NT2/D1 (cell line): ENCODE measurements around the gene MGAT5.

Experiments used
- SUZ12 ChIP-seq: IDR thresholded peaks from 2 replicates; pipeline ENCODE4 v1.6.1; 2011; ENCODE audit not compliant: insufficient read length, insufficient read depth; ENCODE audit errors: extremely low read depth
- YY1 ChIP-seq: IDR thresholded peaks from 2 replicates; pipeline ENCODE4 v1.6.1; 2011; ENCODE audit not compliant: insufficient read length, insufficient read depth
- ZNF274 ChIP-seq: IDR thresholded peaks from 2 replicates; pipeline ENCODE4 v1.6.1; 2011; ENCODE audit warnings: mild to moderate bottlenecking, low read depth, low read length

- TF ChIP-seq YY1 (no peak), SUZ12 (no peak), ZNF274 (no peak)
Measured at GRCh38 chr2:134225173-134225572, 28.7 kb upstream of the MGAT5 start.
